ENCODE results near the gene USP26. TPM values are rescaled to one million over a fixed set of nuclear protein-coding genes. Genes with fewer than 3 reads are reported as not detected.
"Not testable (repeated sequence)": the region's sequence is repeated elsewhere in the genome, so short reads cannot be mapped to it uniquely, and the experiment has no call there.

Gene USP26
- total RNA-seq (2014; rRNA removed; shearing (Covaris generic)): not detected in 2 replicates

GRCh38 chrX:133097031-133097430, at the start of gene USP26:
Gene USP26, minus strand, starts transcription at chrX:133097109. Its CDS starts 68,889 bp downstream, at chrX:133028220.
- no peak for DNase-seq (ENCODE audit: low spot score)

- no peak for DNase-seq (ENCODE audit: low spot score)
Measured at GRCh38 chrX:133134282-133134681, 37.4 kb upstream of the USP26 start.

- DNase-seq (ENCODE audit: low spot score): no peak
Measured at GRCh38 chrX:133120406-133120805, 23.5 kb upstream of the USP26 start.

GRCh38 chrX:133094098-133094731, 2.7 kb downstream of the USP26 start:
- DNase-seq (ENCODE audit: low spot score): no peak

- no peak for DNase-seq (ENCODE audit: low spot score)
Measured at GRCh38 chrX:133090236-133090809, 6.6 kb downstream of the USP26 start.

- DNase-seq (ENCODE audit: low spot score): no peak
Measured at GRCh38 chrX:133089411-133089810, 7.5 kb downstream of the USP26 start.

- DNase-seq (ENCODE audit: low spot score): no peak
Measured at GRCh38 chrX:133085785-133086184, 11.1 kb downstream of the USP26 start.

GRCh38 chrX:133085056-133085455, 11.9 kb downstream of the USP26 start:
- DNase-seq (ENCODE audit: low spot score): not testable (repeated sequence)

- no peak for DNase-seq (ENCODE audit: low spot score)
Measured at GRCh38 chrX:133083899-133084298, 13.0 kb downstream of the USP26 start.

GRCh38 chrX:133081990-133082389, 14.9 kb downstream of the USP26 start:
- no peak for DNase-seq (ENCODE audit: low spot score)

GRCh38 chrX:133077856-133078255, 19.1 kb downstream of the USP26 start:
- not testable (repeated sequence) for DNase-seq (ENCODE audit: low spot score)

GRCh38 chrX:133072566-133072965, 24.3 kb downstream of the USP26 start:
- no peak for DNase-seq (ENCODE audit: low spot score)

GRCh38 chrX:133068461-133068860, 28.4 kb downstream of the USP26 start:
- DNase-seq (ENCODE audit: low spot score): no peak

- no peak for DNase-seq (ENCODE audit: low spot score)
Measured at GRCh38 chrX:133056341-133056740, 40.6 kb downstream of the USP26 start.

- no peak for DNase-seq (ENCODE audit: low spot score)
Measured at GRCh38 chrX:133054761-133055405, 42.0 kb downstream of the USP26 start.

- peak; percentile 5 for DNase-seq (ENCODE audit: low spot score)
Measured at GRCh38 chrX:133053861-133054598, 42.9 kb downstream of the USP26 start.

- DNase-seq (ENCODE audit: low spot score): no peak
Measured at GRCh38 chrX:133048751-133049150, 48.2 kb downstream of the USP26 start.

- DNase-seq (ENCODE audit: low spot score): no peak
Measured at GRCh38 chrX:133046601-133047000, 50.3 kb downstream of the USP26 start.

- no peak for DNase-seq (ENCODE audit: low spot score)
Measured at GRCh38 chrX:133045986-133046385, 50.9 kb downstream of the USP26 start.

GRCh38 chrX:133044145-133044786, 52.6 kb downstream of the USP26 start:
- not testable (repeated sequence) for DNase-seq (ENCODE audit: low spot score)

- no peak for DNase-seq (ENCODE audit: low spot score)
Measured at GRCh38 chrX:133042260-133042659, 54.6 kb downstream of the USP26 start.

- no peak for DNase-seq (ENCODE audit: low spot score)
Measured at GRCh38 chrX:133033010-133033409, 63.9 kb downstream of the USP26 start.
